22Rv1 (cell line): ENCODE results near the gene SKI.

Source experiments
- ZFX ChIP-seq: fragments of 450-650 bp; IDR thresholded peaks from 2 replicates; pipeline ENCODE4 v1.6.1; 2017; ENCODE audit warnings: antibody characterized with exemption, borderline replicate concordance
- TF ChIP-seq, protein P1 (sequence below): fragments of 450-650 bp; IDR thresholded peaks from 2 replicates; pipeline ENCODE4 v1.5.1; 2017; ENCODE audit warnings: mild to moderate bottlenecking

DNA sequence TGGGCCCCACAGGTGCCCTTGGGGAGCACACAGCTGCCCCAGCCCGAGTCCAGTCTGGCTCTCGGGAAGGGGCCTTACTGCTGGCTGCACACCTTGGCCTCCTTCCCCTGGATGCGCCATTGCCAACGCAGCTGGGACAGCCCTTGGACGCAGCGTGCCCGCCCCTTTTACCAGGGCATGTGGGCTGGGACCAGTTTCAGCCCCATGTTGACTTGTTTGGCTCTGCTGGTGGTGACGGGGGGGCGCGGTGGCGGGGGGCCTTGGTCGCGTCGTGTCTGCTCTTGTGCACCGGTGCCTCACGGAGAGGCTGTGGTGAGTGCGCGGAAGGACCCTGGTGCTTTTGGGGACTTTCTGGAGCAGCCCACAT, 19.6 kb downstream of the SKI start:
- TF ChIP-seq, protein P1, sequence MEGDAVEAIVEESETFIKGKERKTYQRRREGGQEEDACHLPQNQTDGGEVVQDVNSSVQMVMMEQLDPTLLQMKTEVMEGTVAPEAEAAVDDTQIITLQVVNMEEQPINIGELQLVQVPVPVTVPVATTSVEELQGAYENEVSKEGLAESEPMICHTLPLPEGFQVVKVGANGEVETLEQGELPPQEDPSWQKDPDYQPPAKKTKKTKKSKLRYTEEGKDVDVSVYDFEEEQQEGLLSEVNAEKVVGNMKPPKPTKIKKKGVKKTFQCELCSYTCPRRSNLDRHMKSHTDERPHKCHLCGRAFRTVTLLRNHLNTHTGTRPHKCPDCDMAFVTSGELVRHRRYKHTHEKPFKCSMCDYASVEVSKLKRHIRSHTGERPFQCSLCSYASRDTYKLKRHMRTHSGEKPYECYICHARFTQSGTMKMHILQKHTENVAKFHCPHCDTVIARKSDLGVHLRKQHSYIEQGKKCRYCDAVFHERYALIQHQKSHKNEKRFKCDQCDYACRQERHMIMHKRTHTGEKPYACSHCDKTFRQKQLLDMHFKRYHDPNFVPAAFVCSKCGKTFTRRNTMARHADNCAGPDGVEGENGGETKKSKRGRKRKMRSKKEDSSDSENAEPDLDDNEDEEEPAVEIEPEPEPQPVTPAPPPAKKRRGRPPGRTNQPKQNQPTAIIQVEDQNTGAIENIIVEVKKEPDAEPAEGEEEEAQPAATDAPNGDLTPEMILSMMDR = no peak
- no peak for TF ChIP-seq ZFX
